Measurements from ENCODE around the gene GYPB.
"Not testable (repeated sequence)": the region's sequence is repeated elsewhere in the genome, so short reads cannot be mapped to it uniquely, and the experiment has no call there.

DNA sequence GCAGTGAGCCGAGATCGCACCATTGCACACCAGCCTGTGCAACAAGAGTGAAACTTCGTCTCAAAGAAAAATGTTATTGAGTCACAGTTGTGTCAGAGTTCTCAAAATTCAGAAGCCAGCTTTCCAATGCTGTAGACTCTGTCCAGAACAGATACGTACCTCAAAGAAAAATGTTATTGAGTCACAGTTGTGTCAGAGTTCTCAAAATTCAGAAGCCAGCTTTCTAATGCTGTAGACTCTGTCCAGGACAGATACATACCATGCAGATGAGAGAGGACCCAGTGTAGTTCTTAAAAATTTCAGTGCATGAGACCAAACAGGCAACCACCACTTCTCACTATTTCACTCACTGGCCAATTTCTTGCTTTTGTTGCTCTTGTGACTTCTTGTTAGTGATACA, 68.2 kb downstream of the GYPB start:
- not testable (repeated sequence) for TF ChIP-seq POLR2A (IDR thresholded peaks at IDR 0.05)
- TF ChIP-seq, protein P1, sequence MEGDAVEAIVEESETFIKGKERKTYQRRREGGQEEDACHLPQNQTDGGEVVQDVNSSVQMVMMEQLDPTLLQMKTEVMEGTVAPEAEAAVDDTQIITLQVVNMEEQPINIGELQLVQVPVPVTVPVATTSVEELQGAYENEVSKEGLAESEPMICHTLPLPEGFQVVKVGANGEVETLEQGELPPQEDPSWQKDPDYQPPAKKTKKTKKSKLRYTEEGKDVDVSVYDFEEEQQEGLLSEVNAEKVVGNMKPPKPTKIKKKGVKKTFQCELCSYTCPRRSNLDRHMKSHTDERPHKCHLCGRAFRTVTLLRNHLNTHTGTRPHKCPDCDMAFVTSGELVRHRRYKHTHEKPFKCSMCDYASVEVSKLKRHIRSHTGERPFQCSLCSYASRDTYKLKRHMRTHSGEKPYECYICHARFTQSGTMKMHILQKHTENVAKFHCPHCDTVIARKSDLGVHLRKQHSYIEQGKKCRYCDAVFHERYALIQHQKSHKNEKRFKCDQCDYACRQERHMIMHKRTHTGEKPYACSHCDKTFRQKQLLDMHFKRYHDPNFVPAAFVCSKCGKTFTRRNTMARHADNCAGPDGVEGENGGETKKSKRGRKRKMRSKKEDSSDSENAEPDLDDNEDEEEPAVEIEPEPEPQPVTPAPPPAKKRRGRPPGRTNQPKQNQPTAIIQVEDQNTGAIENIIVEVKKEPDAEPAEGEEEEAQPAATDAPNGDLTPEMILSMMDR (IDR thresholded peaks at IDR 0.05) = not testable (repeated sequence)

Measured in stomach (tissue), 4 donors.